ENCODE data around the gene OGFOD3.
"Not testable (repeated sequence)": the region's sequence is repeated elsewhere in the genome, so short reads cannot be mapped to it uniquely, and the experiment has no call there.

Gene OGFOD3

GRCh38 chr17:82418001-82418986 is at the start of gene OGFOD3, which contains the start of gene HEXD:
Gene OGFOD3, minus strand, starts transcription at chr17:82418586. Its CDS starts 101 bp downstream, at chr17:82418485.
Gene HEXD, plus strand, starts transcription at chr17:82418347. Its CDS starts 1,453 bp downstream, at chr17:82419800.
- no peak for DNase-seq (ENCODE audit: low read depth)
- peak within 1 kb of the TSS; percentile 65 for H3K4me3 ChIP-seq (ENCODE audit: low read length)
- TF ChIP-seq CTCF (conservative IDR thresholded peaks at IDR 0.05; ENCODE audit: low read depth, low read length), result no peak

- DNase-seq (ENCODE audit: low read depth), result no peak
- no peak overlapping the region for H3K4me3 ChIP-seq (ENCODE audit: low read length)
- no peak for TF ChIP-seq CTCF (conservative IDR thresholded peaks at IDR 0.05; ENCODE audit: low read depth, low read length)
Measured at GRCh38 chr17:82465023-82465603, 46.7 kb upstream of the OGFOD3 start.

- DNase-seq (ENCODE audit: low read depth), result no peak
Measured at GRCh38 chr17:82464567-82464929, 46.2 kb upstream of the OGFOD3 start.

GRCh38 chr17:82463925-82464566 is 45.7 kb upstream of the OGFOD3 start:
- H3K4me3 ChIP-seq (ENCODE audit: low read length), result no peak overlapping the region
- peak; percentile 16 for DNase-seq (ENCODE audit: low read depth)
- TF ChIP-seq CTCF (conservative IDR thresholded peaks at IDR 0.05; ENCODE audit: low read depth, low read length), result no peak

More at GRCh38 chr17:82464567-82464929, 46.2 kb upstream of the OGFOD3 start:
- H3K4me3 ChIP-seq (ENCODE audit: low read length), result no peak overlapping the region
- TF ChIP-seq CTCF (conservative IDR thresholded peaks at IDR 0.05; ENCODE audit: low read depth, low read length), result no peak

- no peak for TF ChIP-seq CTCF (conservative IDR thresholded peaks at IDR 0.05; ENCODE audit: low read depth, low read length)
- no peak for DNase-seq (ENCODE audit: low read depth)
- no peak overlapping the region for H3K4me3 ChIP-seq (ENCODE audit: low read length)
Measured at GRCh38 chr17:82463391-82463790, 45.0 kb upstream of the OGFOD3 start.

GRCh38 chr17:82461827-82462524 is 43.6 kb upstream of the OGFOD3 start:
- no peak overlapping the region for H3K4me3 ChIP-seq (ENCODE audit: low read length)
- no peak for DNase-seq (ENCODE audit: low read depth)
- TF ChIP-seq CTCF (conservative IDR thresholded peaks at IDR 0.05; ENCODE audit: low read depth, low read length), result no peak

GRCh38 chr17:82459936-82460335 is 41.5 kb upstream of the OGFOD3 start:
- not testable (repeated sequence) for DNase-seq (ENCODE audit: low read depth)
- peak overlapping the region; percentile 82 for H3K4me3 ChIP-seq (ENCODE audit: low read length)

Measured in retinal pigment epithelial cell (primary cell).